HTR-8/SVneo (cell line): ENCODE results near the gene SLC38A11.

Experiments
- DNase-seq: peaks from one replicate; pipeline ENCODE4 v3.0.0; 2011; ENCODE audit warnings: low spot score, mixed read lengths; ENCODE audit not compliant: insufficient read length
- FAIRE-seq: peaks from 2 replicates; lab custom pipeline; 2011; peaks lifted over from hg19 to GRCh38; lab: Jason Lieb, UNC

Gene SLC38A11

DNA sequence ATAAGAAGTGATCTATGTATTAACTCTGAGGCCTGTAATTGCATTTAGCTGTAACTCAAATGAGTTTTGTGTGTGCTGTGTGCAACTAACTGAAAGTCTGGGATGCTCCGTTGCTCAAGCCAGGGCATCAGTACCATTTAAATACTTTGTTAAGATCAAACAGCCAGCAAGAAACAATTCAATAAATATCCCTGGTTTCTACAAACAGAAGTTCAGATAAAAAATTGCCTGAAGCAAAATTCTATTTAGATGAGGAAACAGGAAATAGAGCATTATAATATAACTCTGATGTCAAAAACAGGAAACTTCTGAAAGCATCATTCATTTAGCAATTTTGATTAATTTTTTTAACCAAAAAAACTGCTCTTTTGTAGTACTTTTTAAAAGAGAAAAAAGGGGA is 18.9 kb upstream of the SLC38A11 start:
- DNase-seq (no peak), FAIRE-seq (no peak)

GRCh38 chr2:164972216-164972615 is 16.9 kb upstream of the SLC38A11 start:
- DNase-seq: no peak
- no peak for FAIRE-seq

DNA sequence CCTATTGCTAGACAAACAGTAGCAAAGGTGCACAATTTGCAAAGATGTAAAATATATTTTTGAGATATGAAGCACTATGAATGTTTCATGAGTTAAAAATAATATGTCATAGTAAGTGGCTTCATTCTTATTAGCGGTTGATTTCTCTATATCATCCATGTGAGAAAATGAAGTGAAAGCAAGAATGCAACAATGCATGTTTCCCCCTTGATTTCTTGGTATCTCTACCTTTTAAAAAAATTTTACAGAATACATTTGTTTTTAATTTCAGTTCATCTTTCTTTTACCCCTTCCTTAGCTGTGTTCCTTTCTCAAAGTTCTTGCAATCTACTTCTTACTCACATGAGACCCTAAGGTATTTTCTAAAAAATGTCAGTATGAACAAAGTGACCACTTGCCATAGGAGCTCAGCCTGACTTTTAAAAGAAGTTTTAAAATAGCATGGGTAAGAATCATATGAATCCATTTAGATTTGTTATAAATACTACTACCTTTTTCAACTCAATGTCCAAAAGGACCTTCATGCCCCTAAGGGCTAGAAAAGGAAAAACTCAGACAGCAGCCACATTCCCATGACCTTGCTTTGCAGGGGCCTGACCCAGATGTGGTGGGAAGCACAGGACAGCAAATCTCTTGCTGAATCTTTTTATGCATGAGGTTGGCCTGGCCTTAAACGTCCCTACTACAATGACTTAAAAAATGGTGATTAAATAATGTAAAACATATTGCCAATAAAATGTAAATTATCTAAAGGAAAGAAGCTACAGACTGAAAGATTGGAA is 14.8 kb upstream of the SLC38A11 start:
- DNase-seq (no peak), FAIRE-seq (no peak)

DNA sequence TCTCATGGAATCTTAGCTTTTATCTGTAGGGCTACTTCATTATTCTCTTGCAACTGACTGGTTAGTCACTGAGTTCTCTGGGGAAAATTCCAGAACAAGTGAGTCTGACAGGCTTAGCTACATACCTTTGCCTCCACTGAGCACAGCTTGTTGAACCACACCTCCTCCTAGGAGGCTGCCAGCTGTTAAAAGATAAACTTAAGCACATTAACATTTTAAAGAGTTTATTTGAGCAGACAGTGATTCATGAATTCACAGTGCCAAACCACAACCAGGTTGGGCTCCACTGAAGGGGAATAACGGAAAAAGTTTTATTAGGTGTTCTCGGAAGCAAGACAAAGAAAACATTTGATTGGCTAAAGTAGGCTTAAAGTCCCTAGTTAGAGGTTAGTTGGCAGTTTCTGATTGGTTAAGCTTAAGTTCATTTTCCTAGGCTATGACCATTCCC is 12.5 kb upstream of the SLC38A11 start:
- no peak for FAIRE-seq
- DNase-seq: no peak

GRCh38 chr2:164967361-164967760 is 12.0 kb upstream of the SLC38A11 start:
- DNase-seq (no peak), FAIRE-seq (no peak)

GRCh38 chr2:164964700-164965099 is 9.4 kb upstream of the SLC38A11 start:
- DNase-seq: no peak
- FAIRE-seq: no peak

GRCh38 chr2:164960159-164960558 is 4.8 kb upstream of the SLC38A11 start:
- FAIRE-seq: no peak

GRCh38 chr2:164954186-164954585 is 1.1 kb downstream of the SLC38A11 start:
- FAIRE-seq (no peak), DNase-seq (no peak)

More at GRCh38 chr2:164960159-164960558, 4.8 kb upstream of the SLC38A11 start:
- DNase-seq: no peak

- FAIRE-seq (no peak), DNase-seq (no peak)
Observed at GRCh38 chr2:164953279-164953678, 2.0 kb downstream of the SLC38A11 start.

DNA sequence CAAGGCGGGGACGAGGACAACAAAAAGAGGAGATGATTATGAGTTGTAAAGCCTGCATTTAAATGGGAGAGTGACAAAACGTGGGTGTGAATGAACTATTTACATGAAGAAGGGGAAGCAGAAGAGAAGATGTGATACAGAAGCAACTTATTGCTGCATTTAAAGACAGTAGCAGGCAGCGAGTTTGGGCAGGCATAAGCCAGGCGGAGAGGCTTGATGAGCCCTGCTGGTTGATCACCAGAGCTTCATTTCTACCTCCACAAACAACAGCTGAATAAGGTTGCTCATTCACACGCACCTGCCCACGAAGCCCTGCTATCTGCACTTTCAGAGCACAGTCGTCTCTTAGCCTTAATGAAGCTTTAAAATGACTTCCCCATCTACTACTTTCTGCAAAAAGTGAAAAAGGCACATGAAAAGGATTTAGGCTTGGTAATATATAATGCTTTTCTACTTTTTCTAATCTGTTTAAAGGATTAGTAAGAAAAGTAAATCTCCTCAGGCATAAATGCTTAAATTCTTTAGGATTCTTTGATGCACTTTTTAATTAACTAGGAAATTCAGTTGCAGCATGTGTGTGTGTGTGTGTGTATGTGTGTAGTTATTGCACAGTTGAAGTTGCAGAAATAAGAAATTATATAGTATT is 3.1 kb downstream of the SLC38A11 start:
- DNase-seq: no peak
- FAIRE-seq: no peak

GRCh38 chr2:164948540-164948939 is 6.8 kb downstream of the SLC38A11 start:
- FAIRE-seq (no peak), DNase-seq (no peak)

GRCh38 chr2:164947281-164947680 is 8.0 kb downstream of the SLC38A11 start:
- FAIRE-seq: no peak
- no peak for DNase-seq

DNA sequence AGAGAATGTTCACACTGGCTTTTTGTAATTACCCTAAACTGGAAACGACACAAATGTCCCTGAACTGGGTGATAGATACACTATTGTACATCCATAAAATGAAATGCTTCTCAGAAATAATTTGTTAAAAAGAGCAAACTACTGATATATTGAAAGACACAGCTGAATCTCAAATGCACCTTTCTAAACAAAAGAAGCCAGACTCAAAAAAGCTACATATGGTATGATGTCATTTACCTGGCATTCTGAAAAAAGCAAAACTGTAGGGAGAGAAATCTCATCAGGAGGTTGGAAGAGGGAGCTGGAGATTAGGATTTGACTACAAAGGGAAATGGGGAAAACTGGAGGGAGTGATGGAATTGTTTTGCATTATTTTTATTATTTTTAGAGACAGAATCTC is 12.0 kb downstream of the SLC38A11 start:
- FAIRE-seq (no peak), DNase-seq (no peak)

DNA sequence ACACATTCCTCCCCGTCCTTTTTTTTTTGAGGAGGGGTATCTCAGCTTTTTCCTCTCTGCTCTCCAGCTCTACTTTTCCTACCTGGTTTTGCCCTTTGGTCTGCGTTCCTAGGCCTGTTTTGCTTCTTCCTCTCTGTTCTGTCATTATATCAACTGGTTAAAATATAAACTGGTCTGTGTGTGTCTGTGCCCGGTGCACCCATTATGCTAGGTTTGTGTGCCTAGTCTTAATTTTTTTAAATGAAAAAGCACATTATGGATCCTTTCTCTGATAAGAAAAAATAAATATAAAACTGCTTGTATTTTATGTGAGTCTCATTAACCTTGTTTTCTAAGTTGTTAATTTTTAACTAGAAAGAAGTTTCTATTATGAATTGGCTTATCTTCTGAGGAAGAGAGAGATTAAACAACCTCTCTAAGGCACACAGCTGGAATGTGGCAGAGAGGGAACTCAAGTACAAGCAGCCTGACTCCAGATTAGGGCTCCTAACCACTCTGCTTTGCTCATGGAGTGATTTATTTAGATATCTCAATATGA is 17.4 kb downstream of the SLC38A11 start:
- DNase-seq (no peak), FAIRE-seq (no peak)

DNA sequence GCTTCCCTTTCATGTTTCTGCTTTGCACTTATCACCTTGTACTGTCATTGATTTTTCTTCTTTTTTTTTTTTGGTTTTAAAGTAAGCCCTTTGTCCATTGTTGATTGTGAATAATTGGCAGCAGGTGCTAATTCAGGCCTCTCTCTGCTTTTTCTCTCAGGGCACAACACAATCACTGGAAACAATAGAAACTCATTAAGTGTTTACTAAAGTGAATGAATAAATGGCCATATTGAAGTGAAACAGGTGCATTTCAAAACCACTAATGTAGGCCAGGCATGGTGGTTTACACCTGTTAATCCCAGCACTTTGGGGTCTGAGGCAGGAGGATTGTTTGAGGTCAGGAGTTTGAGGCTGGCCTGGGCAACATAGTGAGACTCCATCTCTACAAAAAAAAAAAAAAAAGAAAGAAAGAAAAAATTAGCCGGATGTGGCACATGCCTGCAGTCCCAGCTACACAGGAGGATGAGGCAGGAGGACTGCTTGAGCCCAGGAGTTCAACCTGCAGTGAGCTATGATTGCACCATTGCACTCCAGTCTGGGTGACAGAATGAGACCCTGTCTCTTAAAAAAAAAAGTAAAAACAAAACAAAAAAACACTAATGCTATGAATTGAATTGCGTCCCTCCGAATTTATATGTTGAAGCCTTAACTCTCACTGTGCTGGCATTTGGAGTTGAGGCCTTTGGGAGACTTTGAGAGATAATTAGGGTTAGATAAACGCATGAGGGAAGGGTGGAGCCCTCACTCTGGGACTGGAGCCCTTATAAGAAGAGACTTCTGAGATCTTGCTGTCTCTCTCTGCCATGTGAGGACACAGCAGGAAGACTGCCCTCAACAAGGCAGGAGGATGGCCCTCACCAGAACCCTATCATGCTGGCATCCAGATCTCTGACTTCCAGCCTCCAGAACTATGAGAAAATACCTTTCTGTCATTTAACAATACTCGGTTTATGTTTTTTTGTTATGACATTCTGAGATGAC is 19.9 kb downstream of the SLC38A11 start:
- DNase-seq: no peak
- FAIRE-seq: no peak

- DNase-seq: no peak
- FAIRE-seq: no peak
Observed at GRCh38 chr2:164934401-164935117, 20.8 kb downstream of the SLC38A11 start.

DNA sequence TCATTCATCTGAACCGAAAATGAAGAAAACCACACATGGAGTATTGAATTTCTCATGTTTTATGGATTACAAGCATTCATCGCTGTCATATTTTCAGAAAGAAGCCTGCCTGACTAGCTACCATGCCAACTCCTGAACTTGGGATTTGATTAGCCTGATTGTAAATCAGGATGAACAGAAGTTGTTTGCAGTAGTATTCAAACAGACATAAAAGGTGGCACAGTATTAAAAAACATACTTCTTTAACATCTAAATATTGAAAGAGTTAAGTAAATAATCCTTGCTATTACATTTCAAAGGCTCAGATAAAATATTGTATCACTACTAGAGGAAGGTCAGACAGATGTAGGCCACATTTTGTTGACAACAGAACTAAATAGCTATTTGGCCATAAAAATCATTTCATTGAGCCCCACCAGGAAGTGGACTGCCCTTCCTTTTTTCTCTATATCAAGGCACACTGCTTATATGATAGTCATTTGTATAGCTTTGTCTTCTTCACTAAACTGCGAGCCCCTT is 21.6 kb downstream of the SLC38A11 start:
- FAIRE-seq: no peak
- no peak for DNase-seq

GRCh38 chr2:164932377-164932776 is 22.9 kb downstream of the SLC38A11 start:
- DNase-seq: no peak
- no peak for FAIRE-seq

GRCh38 chr2:164928101-164928673 is 27.1 kb downstream of the SLC38A11 start:
- no peak for FAIRE-seq
- DNase-seq: no peak
